ENCODE data around the gene THSD4.

DNA sequence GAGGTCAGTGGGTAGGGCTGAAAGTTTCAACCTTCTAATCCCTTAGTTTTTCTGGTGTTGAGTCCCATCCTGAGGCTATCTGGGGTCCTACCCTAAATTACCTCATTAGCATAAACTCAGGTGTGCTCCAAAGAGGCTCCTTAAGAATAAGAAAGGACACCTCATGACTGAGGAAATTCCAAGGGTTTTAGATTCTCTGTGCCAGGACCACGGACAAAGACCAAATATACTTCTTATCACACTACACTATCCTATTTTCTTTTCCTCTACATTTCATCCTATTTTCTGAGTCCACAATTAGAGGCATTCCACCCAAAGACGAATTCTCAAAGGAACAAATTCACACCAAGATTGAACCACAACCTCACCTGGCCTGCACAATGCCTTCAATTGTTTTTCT lies 9.8 kb upstream of the THSD4 start:
- TF ChIP-seq, protein P1, sequence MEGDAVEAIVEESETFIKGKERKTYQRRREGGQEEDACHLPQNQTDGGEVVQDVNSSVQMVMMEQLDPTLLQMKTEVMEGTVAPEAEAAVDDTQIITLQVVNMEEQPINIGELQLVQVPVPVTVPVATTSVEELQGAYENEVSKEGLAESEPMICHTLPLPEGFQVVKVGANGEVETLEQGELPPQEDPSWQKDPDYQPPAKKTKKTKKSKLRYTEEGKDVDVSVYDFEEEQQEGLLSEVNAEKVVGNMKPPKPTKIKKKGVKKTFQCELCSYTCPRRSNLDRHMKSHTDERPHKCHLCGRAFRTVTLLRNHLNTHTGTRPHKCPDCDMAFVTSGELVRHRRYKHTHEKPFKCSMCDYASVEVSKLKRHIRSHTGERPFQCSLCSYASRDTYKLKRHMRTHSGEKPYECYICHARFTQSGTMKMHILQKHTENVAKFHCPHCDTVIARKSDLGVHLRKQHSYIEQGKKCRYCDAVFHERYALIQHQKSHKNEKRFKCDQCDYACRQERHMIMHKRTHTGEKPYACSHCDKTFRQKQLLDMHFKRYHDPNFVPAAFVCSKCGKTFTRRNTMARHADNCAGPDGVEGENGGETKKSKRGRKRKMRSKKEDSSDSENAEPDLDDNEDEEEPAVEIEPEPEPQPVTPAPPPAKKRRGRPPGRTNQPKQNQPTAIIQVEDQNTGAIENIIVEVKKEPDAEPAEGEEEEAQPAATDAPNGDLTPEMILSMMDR (IDR thresholded peaks at IDR 0.05), result no peak
- TF ChIP-seq POLR2A (IDR thresholded peaks at IDR 0.05), result no peak
